Epithelial cell of proximal tubule (primary cell): ENCODE data around the gene ANXA5. TPM values are rescaled to one million over a fixed set of nuclear protein-coding genes. Genes with fewer than 3 reads are reported as not detected.

ENCODE experiments used
- DNase-seq: peaks from one replicate; pipeline ENCODE4 v3.0.0-alpha.2; 2011; ENCODE audit warnings: low read depth
- H3K4me3 ChIP-seq: 2 replicates; pipeline ENCODE4 v1.5.1; 2011; ENCODE audit warnings: low read depth, mild to moderate bottlenecking, low read length
- CTCF ChIP-seq: conservative IDR thresholded peaks from 2 replicates; pipeline ENCODE4 v1.5.1; 2012; ENCODE audit warnings: low read depth, mild to moderate bottlenecking, low read length
- total RNA-seq: library from RNA; depleted of rRNA; stranded (reverse); fragments of >200 nt; gene quantifications from 2 replicates; pipeline ENCODE4 v1.2.3, GENCODE V29; 2015

Gene ANXA5
- total RNA-seq, 1 donor from 2014 or later = 308 TPM

GRCh38 chr4:121658125-121658524, 38.7 kb downstream of the ANXA5 start:
- H3K4me3 ChIP-seq = no peak overlapping the region
- DNase-seq = peak; percentile 22
- no peak for TF ChIP-seq CTCF

GRCh38 chr4:121656269-121656641, 40.5 kb downstream of the ANXA5 start:
- peak; percentile 52 for DNase-seq

GRCh38 chr4:121655320-121656268, 41.2 kb downstream of the ANXA5 start:
- no peak for DNase-seq
- no peak for TF ChIP-seq CTCF
- no peak overlapping the region for H3K4me3 ChIP-seq

More at GRCh38 chr4:121656269-121656641, 40.5 kb downstream of the ANXA5 start:
- no peak overlapping the region for H3K4me3 ChIP-seq
- TF ChIP-seq CTCF = peak; percentile 72

GRCh38 chr4:121654738-121655137, 42.0 kb downstream of the ANXA5 start:
- no peak for TF ChIP-seq CTCF
- H3K4me3 ChIP-seq = no peak overlapping the region
- DNase-seq = no peak

GRCh38 chr4:121653986-121654385, 42.8 kb downstream of the ANXA5 start:
- DNase-seq = no peak
- no peak for TF ChIP-seq CTCF
- H3K4me3 ChIP-seq = no peak overlapping the region

GRCh38 chr4:121653214-121653613, 43.6 kb downstream of the ANXA5 start:
- no peak for DNase-seq
- H3K4me3 ChIP-seq = no peak overlapping the region
- no peak for TF ChIP-seq CTCF

GRCh38 chr4:121651597-121651996, 45.2 kb downstream of the ANXA5 start:
- no peak for TF ChIP-seq CTCF
- no peak for DNase-seq
- no peak overlapping the region for H3K4me3 ChIP-seq
